ENCODE data around the gene SNX20.

SNX20 gene

DNA sequence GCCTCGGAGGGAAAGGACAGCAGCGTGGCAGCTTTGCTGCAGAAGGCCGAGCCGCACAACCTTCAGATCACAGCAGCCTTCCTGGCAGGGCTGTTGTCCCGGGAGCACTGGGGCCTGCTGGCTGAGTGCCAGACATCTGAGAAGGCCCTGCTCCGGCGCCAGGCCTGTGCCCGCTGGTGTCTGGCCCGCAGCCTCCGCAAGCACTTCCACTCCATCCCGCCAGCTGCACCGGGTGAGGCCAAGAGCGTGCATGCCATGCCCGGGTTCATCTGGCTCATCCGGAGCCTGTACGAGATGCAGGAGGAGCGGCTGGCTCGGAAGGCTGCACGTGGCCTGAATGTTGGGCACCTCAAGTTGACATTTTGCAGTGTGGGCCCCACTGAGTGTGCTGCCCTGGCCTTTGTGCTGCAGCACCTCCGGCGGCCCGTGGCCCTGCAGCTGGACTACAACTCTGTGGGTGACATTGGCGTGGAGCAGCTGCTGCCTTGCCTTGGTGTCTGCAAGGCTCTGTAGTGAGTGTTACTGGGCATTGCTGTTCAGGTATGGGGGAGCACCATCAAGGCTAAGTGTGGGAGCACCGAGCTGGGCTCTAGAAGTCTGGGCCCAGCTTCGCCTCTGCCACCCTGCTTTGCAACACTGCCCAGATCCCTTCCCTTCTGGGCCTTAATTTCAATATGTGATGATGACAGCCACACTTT lies 30.9 kb upstream of the SNX20 start:
- Histone ChIP-seq H3K4me1 (ENCODE audit: insufficient read depth, low read length) (no peaks in the 10 kb centered on the region), H3K27me3 (ENCODE audit: insufficient read depth, low read length) (no peaks in the 10 kb centered on the region)

GRCh38 chr16:50711040-50711439 lies 29.9 kb upstream of the SNX20 start:
- H3K4me3 ChIP-seq (ENCODE audit: low read length) = no peak overlapping the region
- no peaks in the 10 kb centered on the region for H3K36me3 ChIP-seq (ENCODE audit: insufficient read depth, low read length)
- no peak overlapping the region for H2AFZ ChIP-seq (ENCODE audit: low read depth, low read length)
- H3K9me3 ChIP-seq (ENCODE audit: low read length) = peaks cover under 1% of the 10 kb centered on the region
- no peaks in the 10 kb centered on the region for H3K4me1 ChIP-seq (ENCODE audit: insufficient read depth, low read length)
- no peaks in the 10 kb centered on the region for H3K27me3 ChIP-seq (ENCODE audit: insufficient read depth, low read length)

More for the DNA sequence above, 30.9 kb upstream of the SNX20 start:
- H2AFZ ChIP-seq (ENCODE audit: low read depth, low read length) = no peak overlapping the region
- no peak overlapping the region for H3K4me3 ChIP-seq (ENCODE audit: low read length)
- H3K9me3 ChIP-seq (ENCODE audit: low read length) = no peaks in the 10 kb centered on the region
- no peaks in the 10 kb centered on the region for H3K36me3 ChIP-seq (ENCODE audit: insufficient read depth, low read length)

DNA sequence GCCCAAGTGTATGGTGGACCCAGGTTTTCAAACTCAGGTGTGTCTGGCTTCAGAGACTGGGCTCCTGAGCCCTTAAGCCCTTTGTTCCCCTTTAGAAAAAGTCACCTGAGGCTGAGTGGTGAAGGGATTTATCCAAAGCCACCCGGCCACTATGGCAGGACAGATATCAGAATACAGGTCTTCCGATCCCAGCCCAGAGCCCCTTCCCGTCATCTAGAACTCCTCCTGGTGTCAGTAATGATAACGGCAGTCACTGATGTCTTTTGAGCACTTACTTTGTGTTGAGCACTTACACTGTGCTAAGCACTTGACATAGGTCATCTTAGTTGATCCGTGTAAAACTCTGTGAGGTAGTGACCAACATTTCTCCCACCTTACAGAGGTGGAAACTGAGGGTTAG lies 28.9 kb upstream of the SNX20 start:
- no peak overlapping the region for H2AFZ ChIP-seq (ENCODE audit: low read depth, low read length)
- H3K36me3 ChIP-seq (ENCODE audit: insufficient read depth, low read length) = no peaks in the 10 kb centered on the region
- H3K9me3 ChIP-seq (ENCODE audit: low read length) = peaks cover 2% of the 10 kb centered on the region
- no peaks in the 10 kb centered on the region for H3K27me3 ChIP-seq (ENCODE audit: insufficient read depth, low read length)
- H3K4me3 ChIP-seq (ENCODE audit: low read length) = no peak overlapping the region
- H3K4me1 ChIP-seq (ENCODE audit: insufficient read depth, low read length) = no peaks in the 10 kb centered on the region

GRCh38 chr16:50709061-50709684 lies 28.1 kb upstream of the SNX20 start:
- Histone ChIP-seq H3K9me3 (ENCODE audit: low read length) (peaks cover 2% of the 10 kb centered on the region), H3K4me1 (ENCODE audit: insufficient read depth, low read length) (no peaks in the 10 kb centered on the region), H2AFZ (ENCODE audit: low read depth, low read length) (no peak overlapping the region), H3K36me3 (ENCODE audit: insufficient read depth, low read length) (no peaks in the 10 kb centered on the region), H3K4me3 (ENCODE audit: low read length) (no peak overlapping the region), H3K27me3 (ENCODE audit: insufficient read depth, low read length) (no peaks in the 10 kb centered on the region)

GRCh38 chr16:50708373-50709060 lies 27.4 kb upstream of the SNX20 start:
- Histone ChIP-seq H3K4me3 (ENCODE audit: low read length) (no peak overlapping the region), H2AFZ (ENCODE audit: low read depth, low read length) (no peak overlapping the region), H3K9me3 (ENCODE audit: low read length) (peaks cover 2% of the 10 kb centered on the region), H3K27me3 (ENCODE audit: insufficient read depth, low read length) (no peaks in the 10 kb centered on the region), H3K36me3 (ENCODE audit: insufficient read depth, low read length) (no peaks in the 10 kb centered on the region), H3K4me1 (ENCODE audit: insufficient read depth, low read length) (no peaks in the 10 kb centered on the region)

DNA sequence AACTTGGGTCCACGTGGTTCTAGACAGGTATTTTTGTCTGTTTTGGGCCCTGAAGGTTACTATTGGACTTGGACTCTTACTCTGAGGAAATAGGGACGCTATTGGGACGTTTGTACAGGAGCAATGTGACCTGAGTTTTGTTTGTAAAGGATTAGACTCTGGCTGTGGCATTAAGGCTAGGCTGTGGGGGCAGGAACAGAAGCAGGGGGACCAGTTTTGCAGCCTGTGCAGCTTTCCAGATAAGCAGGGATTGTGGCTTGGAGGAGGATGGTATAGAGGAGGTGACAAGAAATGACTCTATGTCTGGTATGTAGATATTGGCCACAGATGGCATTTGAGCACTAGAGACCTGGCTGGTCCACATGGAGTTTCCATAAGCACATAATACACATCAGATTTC lies 25.1 kb upstream of the SNX20 start:
- Histone ChIP-seq H3K36me3 (ENCODE audit: insufficient read depth, low read length) (no peaks in the 10 kb centered on the region), H2AFZ (ENCODE audit: low read depth, low read length) (no peak overlapping the region), H3K27me3 (ENCODE audit: insufficient read depth, low read length) (no peaks in the 10 kb centered on the region), H3K9me3 (ENCODE audit: low read length) (peaks cover 2% of the 10 kb centered on the region), H3K4me3 (ENCODE audit: low read length) (no peak overlapping the region), H3K4me1 (ENCODE audit: insufficient read depth, low read length) (no peaks in the 10 kb centered on the region)

DNA sequence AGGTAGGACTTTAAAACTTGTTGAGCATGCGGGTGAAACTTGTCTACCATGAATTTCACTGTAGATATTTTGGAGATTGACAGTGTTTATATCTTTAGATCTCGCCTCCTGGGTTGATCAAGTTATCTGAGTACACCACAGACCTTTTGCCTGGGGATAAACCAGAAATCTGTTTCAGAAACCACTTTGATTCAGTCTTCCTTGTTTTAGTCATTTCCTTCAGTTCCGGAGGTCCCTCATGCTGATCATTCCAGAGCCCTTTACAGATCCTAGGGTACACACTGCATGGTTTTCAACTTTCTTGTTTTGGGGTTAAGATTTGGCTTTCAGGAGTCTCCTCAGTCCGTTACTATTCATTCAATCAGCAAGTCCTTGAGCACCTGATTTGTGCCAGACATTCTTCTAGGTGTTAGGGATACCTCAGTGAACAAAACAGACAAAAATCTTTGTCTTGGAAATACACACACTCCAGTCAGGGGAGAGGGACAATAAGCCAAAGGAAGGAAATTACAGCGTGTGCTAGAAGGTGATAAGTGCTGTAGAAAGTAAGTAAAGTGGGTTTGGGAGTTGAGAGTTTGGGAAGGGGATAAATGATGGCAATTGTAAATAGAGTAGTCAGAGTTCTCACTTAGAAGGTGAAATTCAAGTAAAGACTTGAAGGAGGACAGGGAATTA lies 24.5 kb upstream of the SNX20 start:
- Histone ChIP-seq H3K27me3 (ENCODE audit: insufficient read depth, low read length) (no peaks in the 10 kb centered on the region), H3K4me3 (ENCODE audit: low read length) (no peak overlapping the region), H3K9me3 (ENCODE audit: low read length) (peaks cover 2% of the 10 kb centered on the region), H2AFZ (ENCODE audit: low read depth, low read length) (no peak overlapping the region), H3K36me3 (ENCODE audit: insufficient read depth, low read length) (no peaks in the 10 kb centered on the region), H3K4me1 (ENCODE audit: insufficient read depth, low read length) (no peaks in the 10 kb centered on the region)

- no peaks in the 10 kb centered on the region for H3K27me3 ChIP-seq (ENCODE audit: insufficient read depth, low read length)
- no peak overlapping the region for H3K4me3 ChIP-seq (ENCODE audit: low read length)
- peaks cover 2% of the 10 kb centered on the region for H3K9me3 ChIP-seq (ENCODE audit: low read length)
- H3K36me3 ChIP-seq (ENCODE audit: insufficient read depth, low read length) = no peaks in the 10 kb centered on the region
- H2AFZ ChIP-seq (ENCODE audit: low read depth, low read length) = no peak overlapping the region
- no peaks in the 10 kb centered on the region for H3K4me1 ChIP-seq (ENCODE audit: insufficient read depth, low read length)
Observed at GRCh38 chr16:50704245-50704644, 23.1 kb upstream of the SNX20 start.

- Histone ChIP-seq H3K4me1 (ENCODE audit: insufficient read depth, low read length) (no peaks in the 10 kb centered on the region), H3K4me3 (ENCODE audit: low read length) (no peak overlapping the region), H3K9me3 (ENCODE audit: low read length) (peaks cover 2% of the 10 kb centered on the region), H3K36me3 (ENCODE audit: insufficient read depth, low read length) (no peaks in the 10 kb centered on the region), H3K27me3 (ENCODE audit: insufficient read depth, low read length) (peaks cover 3% of the 10 kb centered on the region), H2AFZ (ENCODE audit: low read depth, low read length) (no peak overlapping the region)
Observed at GRCh38 chr16:50702725-50703124, 21.6 kb upstream of the SNX20 start.

DNA sequence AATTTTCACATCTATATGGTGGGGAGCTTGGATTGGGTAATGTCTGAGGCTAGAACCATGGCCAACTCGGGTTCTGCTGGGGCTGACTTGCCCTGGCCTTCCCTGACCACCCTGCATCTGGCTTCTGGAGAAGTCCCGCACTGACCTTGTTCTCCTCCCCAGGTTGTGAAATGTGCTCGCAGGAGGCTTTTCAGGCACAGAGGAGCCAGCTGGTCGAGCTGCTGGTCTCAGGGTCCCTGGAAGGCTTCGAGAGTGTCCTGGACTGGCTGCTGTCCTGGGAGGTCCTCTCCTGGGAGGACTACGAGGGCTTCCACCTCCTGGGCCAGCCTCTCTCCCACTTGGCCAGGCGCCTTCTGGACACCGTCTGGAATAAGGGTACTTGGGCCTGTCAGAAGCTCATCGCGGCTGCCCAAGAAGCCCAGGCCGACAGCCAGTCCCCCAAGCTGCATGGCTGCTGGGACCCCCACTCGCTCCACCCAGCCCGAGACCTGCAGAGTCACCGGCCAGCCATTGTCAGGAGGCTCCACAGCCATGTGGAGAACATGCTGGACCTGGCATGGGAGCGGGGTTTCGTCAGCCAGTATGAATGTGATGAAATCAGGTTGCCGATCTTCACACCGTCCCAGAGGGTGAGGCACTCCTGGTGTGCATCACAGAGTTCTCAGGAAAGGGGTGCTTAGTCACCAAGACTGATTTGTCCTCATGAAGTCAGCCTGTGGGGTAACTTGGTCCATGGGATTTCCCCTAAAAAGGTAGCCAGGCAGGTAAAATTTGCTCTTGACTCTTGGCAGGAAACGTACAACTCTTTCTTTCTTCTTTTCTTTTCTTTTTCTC lies 18.4 kb upstream of the SNX20 start:
- H3K4me3 ChIP-seq (ENCODE audit: low read length) = no peak overlapping the region
- no peaks in the 10 kb centered on the region for H3K9me3 ChIP-seq (ENCODE audit: low read length)
- H3K36me3 ChIP-seq (ENCODE audit: insufficient read depth, low read length) = no peaks in the 10 kb centered on the region
- no peaks in the 10 kb centered on the region for H3K4me1 ChIP-seq (ENCODE audit: insufficient read depth, low read length)
- peaks cover 16% of the 10 kb centered on the region for H3K27me3 ChIP-seq (ENCODE audit: insufficient read depth, low read length)
- H2AFZ ChIP-seq (ENCODE audit: low read depth, low read length) = no peak overlapping the region

- no peaks in the 10 kb centered on the region for H3K36me3 ChIP-seq (ENCODE audit: insufficient read depth, low read length)
- H3K27me3 ChIP-seq (ENCODE audit: insufficient read depth, low read length) = peaks cover 28% of the 10 kb centered on the region
- no peak overlapping the region for H3K4me3 ChIP-seq (ENCODE audit: low read length)
- no peaks in the 10 kb centered on the region for H3K9me3 ChIP-seq (ENCODE audit: low read length)
- no peaks in the 10 kb centered on the region for H3K4me1 ChIP-seq (ENCODE audit: insufficient read depth, low read length)
- no peak overlapping the region for H2AFZ ChIP-seq (ENCODE audit: low read depth, low read length)
Observed at GRCh38 chr16:50697881-50698767, 17.0 kb upstream of the SNX20 start.

DNA sequence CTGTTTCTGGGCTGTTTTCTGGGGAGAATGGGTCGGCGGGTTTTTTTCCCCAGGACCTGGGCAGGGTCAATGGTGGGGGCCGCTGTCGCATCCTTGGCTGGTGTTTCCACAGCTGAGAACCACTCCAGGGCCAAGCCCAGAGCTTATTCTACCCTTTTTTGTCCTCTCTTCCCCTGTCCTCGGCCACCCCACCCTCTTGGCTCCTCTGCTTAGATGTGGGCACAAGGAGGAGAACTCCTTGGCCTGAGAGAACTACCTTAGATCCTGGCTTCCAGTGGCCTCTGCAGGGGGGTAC lies 16.3 kb upstream of the SNX20 start:
- Histone ChIP-seq H3K9me3 (ENCODE audit: low read length) (no peaks in the 10 kb centered on the region), H3K36me3 (ENCODE audit: insufficient read depth, low read length) (no peaks in the 10 kb centered on the region), H3K4me3 (ENCODE audit: low read length) (no peak overlapping the region), H2AFZ (ENCODE audit: low read depth, low read length) (no peak overlapping the region), H3K4me1 (ENCODE audit: insufficient read depth, low read length) (no peaks in the 10 kb centered on the region), H3K27me3 (ENCODE audit: insufficient read depth, low read length) (peaks cover 35% of the 10 kb centered on the region)

All from neuron (in vitro differentiated cells).